ENCODE data around the gene DLG1.

DNA sequence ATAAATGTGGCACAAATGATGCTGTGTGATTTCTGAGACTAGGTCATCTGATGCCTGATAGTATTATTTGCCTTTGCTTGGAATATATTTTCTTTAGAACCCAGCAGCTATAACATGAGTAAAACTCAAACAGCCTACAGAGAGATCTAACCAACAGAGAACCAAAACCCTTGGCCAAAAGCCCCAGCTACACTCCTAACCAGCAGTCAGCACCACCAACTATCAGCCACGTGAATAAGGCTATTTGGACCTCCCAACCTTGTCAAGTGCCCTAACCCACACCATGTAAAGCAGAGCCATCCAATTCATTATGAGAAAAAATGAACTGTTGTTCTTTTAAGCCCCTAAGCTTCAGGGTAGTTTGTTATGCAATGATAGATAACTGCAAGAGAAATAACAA, 154.2 kb downstream of the DLG1 start:
- no peak for TF ChIP-seq ZNF274 (IDR thresholded peaks at IDR 0.05; ENCODE audit: low read depth, low read length)
- TF ChIP-seq YY1 (IDR thresholded peaks at IDR 0.05; ENCODE audit: insufficient read depth, insufficient read length) = no peak
